Measurements from ENCODE around the gene NCKAP5L. TPM values are rescaled to one million over a fixed set of nuclear protein-coding genes. Genes with fewer than 3 reads are reported as not detected.

NCKAP5L gene
- total RNA-seq, 1 experiment from 2014 or later, result 20.9 TPM

DNA sequence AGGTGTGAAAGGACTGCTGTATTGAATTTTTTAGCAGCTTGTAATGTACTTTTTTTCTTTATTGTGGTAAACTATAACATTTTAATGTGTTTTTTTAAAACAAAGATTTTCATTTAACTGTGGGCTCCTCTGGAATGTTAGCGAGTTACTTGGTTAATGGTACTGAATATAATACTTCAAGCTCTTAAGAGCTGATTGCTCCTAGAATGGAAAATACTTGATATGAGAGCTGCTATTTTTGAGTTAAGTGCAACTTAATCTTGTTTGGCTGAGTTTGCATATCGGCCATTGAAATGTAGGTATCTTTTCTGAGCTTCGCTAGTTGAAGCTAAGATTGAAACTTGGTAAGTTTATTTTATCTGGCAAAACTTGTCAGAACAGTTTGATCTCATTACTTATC, 79.4 kb downstream of the NCKAP5L start:
- H3K4me2 ChIP-seq, result no peak overlapping the region
- peaks cover 32% of the 10 kb centered on the region; the same call in 1 of the 2 replicates for H3F3A ChIP-seq (ENCODE audit: insufficient read depth, low read depth)
- peaks cover 35% of the 10 kb centered on the region for H3K36me3 ChIP-seq (ENCODE audit: low read depth)
- H3K9me2 ChIP-seq (ENCODE audit: insufficient read depth), result no peaks in the 10 kb centered on the region
- DNase-seq, result no peak
- H3K79me2 ChIP-seq (ENCODE audit: low read depth), result peaks cover 100% of the 10 kb centered on the region
- no peak overlapping the region for H3K4me3 ChIP-seq
- no peaks in the 10 kb centered on the region for H3K9me3 ChIP-seq (ENCODE audit: insufficient read depth, low read depth)
- peaks cover 22% of the 10 kb centered on the region for H3K4me1 ChIP-seq (replicated peaks; ENCODE audit: insufficient read depth)
- BruUV-seq (replicated peaks), result no TSS peak
- no peak for TF ChIP-seq EZH2 (IDR thresholded peaks at IDR 0.05; ENCODE audit: low read depth)
- TF ChIP-seq, protein P1, sequence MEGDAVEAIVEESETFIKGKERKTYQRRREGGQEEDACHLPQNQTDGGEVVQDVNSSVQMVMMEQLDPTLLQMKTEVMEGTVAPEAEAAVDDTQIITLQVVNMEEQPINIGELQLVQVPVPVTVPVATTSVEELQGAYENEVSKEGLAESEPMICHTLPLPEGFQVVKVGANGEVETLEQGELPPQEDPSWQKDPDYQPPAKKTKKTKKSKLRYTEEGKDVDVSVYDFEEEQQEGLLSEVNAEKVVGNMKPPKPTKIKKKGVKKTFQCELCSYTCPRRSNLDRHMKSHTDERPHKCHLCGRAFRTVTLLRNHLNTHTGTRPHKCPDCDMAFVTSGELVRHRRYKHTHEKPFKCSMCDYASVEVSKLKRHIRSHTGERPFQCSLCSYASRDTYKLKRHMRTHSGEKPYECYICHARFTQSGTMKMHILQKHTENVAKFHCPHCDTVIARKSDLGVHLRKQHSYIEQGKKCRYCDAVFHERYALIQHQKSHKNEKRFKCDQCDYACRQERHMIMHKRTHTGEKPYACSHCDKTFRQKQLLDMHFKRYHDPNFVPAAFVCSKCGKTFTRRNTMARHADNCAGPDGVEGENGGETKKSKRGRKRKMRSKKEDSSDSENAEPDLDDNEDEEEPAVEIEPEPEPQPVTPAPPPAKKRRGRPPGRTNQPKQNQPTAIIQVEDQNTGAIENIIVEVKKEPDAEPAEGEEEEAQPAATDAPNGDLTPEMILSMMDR (conservative IDR thresholded peaks at IDR 0.05), result no peak
- intact Hi-C loops (cut with micrococcal nuclease; ENCODE audit: unreplicated experiment), result no loop called here
- CTCF ChIA-PET, result interaction anchor here (1.5 kb wide), 1 partner anchor 13 kb away, joined by 8 read pairs; no protein-coding TSS in a partner anchor
- H4K20me1 ChIP-seq (ENCODE audit: insufficient read depth), result peaks cover 79% of the 10 kb centered on the region
- no peaks in the 10 kb centered on the region for H3K27me3 ChIP-seq (ENCODE audit: insufficient read depth, low read depth)
- H2AFZ ChIP-seq, result no peak overlapping the region
- H3K27ac ChIP-seq, result no peak overlapping the region
- POLR2A ChIA-PET (ENCODE audit: unreplicated experiment), result interaction anchor here (0.7 kb wide), 1 partner anchor 73 kb away, joined by 6 read pairs; no protein-coding TSS in a partner anchor

DNA sequence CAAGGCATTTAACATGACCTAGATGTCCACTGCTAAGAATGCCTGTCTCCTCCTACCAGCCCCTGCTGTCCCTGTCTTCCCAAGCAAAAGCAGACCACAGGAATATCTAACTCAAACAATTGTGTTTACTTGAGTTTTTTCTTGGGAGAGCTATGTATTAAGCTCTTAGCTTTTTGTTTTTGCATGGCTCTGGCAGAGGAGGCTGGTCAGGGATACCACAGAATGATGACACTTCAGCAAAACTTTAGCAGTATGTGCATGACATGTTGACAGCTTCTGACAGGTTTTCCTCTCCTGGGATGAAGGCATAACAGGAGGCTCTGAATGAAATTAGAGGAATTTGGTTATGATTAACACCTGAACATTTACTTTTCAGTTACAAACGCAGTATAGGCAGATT, 79.9 kb downstream of the NCKAP5L start:
- no peak overlapping the region for H3K4me3 ChIP-seq
- intact Hi-C loops (cut with micrococcal nuclease; ENCODE audit: unreplicated experiment), result no loop called here
- peaks cover 100% of the 10 kb centered on the region for H3K79me2 ChIP-seq (ENCODE audit: low read depth)
- no peak overlapping the region for H3K27ac ChIP-seq
- no peak overlapping the region for H2AFZ ChIP-seq
- no peak for TF ChIP-seq EZH2 (IDR thresholded peaks at IDR 0.05; ENCODE audit: low read depth)
- TF ChIP-seq, protein P1 (conservative IDR thresholded peaks at IDR 0.05), result no peak
- ChIA-PET CTCF (no interaction called here), POLR2A (ENCODE audit: unreplicated experiment) (interaction anchor here (0.7 kb wide), 1 partner anchor 73 kb away, joined by 6 read pairs; no protein-coding TSS in a partner anchor)
- H3F3A ChIP-seq (ENCODE audit: insufficient read depth, low read depth), result peaks cover 32% of the 10 kb centered on the region; the same call in 1 of the 2 replicates
- H3K9me3 ChIP-seq (ENCODE audit: insufficient read depth, low read depth), result no peaks in the 10 kb centered on the region
- H3K36me3 ChIP-seq (ENCODE audit: low read depth), result peaks cover 36% of the 10 kb centered on the region
- no peak overlapping the region for H3K4me2 ChIP-seq
- peaks cover 27% of the 10 kb centered on the region for H3K4me1 ChIP-seq (replicated peaks; ENCODE audit: insufficient read depth)
- H3K27me3 ChIP-seq (ENCODE audit: insufficient read depth, low read depth), result no peaks in the 10 kb centered on the region
- DNase-seq, result no peak
- H3K9me2 ChIP-seq (ENCODE audit: insufficient read depth), result no peaks in the 10 kb centered on the region
- H4K20me1 ChIP-seq (ENCODE audit: insufficient read depth), result peaks cover 81% of the 10 kb centered on the region
- BruUV-seq (replicated peaks), result no TSS peak

DNA sequence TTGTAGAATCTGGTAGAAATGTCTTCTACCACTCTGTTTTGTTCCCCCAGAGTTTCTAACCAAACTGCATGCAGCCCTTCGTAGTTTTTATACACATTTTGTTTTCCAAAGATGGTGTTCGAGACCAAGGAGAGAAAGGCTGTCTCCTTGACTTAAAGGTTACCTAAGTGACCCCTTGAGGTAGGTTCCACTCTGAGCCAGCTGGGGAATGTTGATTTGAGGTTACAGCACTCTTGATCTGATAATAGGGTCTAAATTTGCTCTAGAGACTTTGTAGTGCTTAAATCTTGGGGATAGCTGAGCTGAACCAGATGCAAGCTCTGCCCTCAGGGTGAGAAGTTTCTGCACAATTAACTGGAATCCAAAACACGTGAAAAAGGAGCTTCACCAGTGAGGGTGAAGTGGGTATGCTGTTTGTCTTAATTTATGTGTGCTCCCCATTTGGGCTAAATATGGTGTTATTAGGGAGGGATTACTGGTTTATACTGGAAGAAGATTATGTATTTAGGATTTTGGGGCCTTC, 83.8 kb downstream of the NCKAP5L start:
- BruUV-seq (replicated peaks), result no TSS peak
- Histone ChIP-seq H3K4me3 (peak overlapping the region; percentile 26; the same call in 1 of the 2 replicates), H3K79me2 (ENCODE audit: low read depth) (peaks cover 80% of the 10 kb centered on the region), H3K27me3 (ENCODE audit: insufficient read depth, low read depth) (no peaks in the 10 kb centered on the region), H4K20me1 (ENCODE audit: insufficient read depth) (peaks cover 69% of the 10 kb centered on the region), H3K36me3 (ENCODE audit: low read depth) (peaks cover 18% of the 10 kb centered on the region), H3F3A (ENCODE audit: insufficient read depth, low read depth) (peaks cover 36% of the 10 kb centered on the region; the same call in 1 of the 2 replicates), H3K9me2 (ENCODE audit: insufficient read depth) (no peaks in the 10 kb centered on the region), H2AFZ (no peak overlapping the region), H3K9me3 (ENCODE audit: insufficient read depth, low read depth) (no peaks in the 10 kb centered on the region), H3K4me1 (replicated peaks; ENCODE audit: insufficient read depth) (peaks cover 20% of the 10 kb centered on the region), H3K27ac (no peak overlapping the region), H3K4me2 (peak overlapping the region; percentile 95)
- no peak for TF ChIP-seq EZH2 (IDR thresholded peaks at IDR 0.05; ENCODE audit: low read depth)
- TF ChIP-seq, protein P1 (conservative IDR thresholded peaks at IDR 0.05), result no peak
- intact Hi-C loops (cut with micrococcal nuclease; ENCODE audit: unreplicated experiment), result no loop called here
- ChIA-PET CTCF (no interaction called here), POLR2A (ENCODE audit: unreplicated experiment) (no interaction called here)
- DNase-seq, result no peak
